B cell (primary cell): Measurements from ENCODE around the gene TFDP1. TPM values are rescaled to one million over a fixed set of nuclear protein-coding genes. Genes with fewer than 3 reads are reported as not detected.

ENCODE experiments used
- ATAC-seq: fragments of 200-7000 bp; cut with Tn5 transposase; one replicate; pipeline ENCODE4 v1.10.0; 2021; ENCODE audit warnings: low read depth, mild to moderate bottlenecking, moderate number of reproducible peaks, moderate library complexity
- CTCF ChIA-PET: fragments of 350-600 bp; sonication (Branson Sonifier 250); formaldehyde crosslinking; loops from one replicate; lab custom pipeline; 2021; ENCODE audit warnings: antibody characterized with exemption, inconsistent platforms; lab: Charles Lee
- POLR2A ChIA-PET: fragments of 350-600 bp; sonication (Branson Sonifier 250); formaldehyde crosslinking; loops from one replicate; lab custom pipeline; 2021; ENCODE audit warnings: antibody characterized with exemption; lab: Charles Lee
- DNase-seq: peaks from one replicate; pipeline ENCODE4 v3.0.0; 2013
- H2AFZ ChIP-seq: 2 replicates; pipeline ENCODE4 v1.6.1; 2012; ENCODE audit warnings: mild to moderate bottlenecking, low read depth, low read length; ENCODE audit not compliant: insufficient read depth, poor library complexity, severe bottlenecking
- H3K27ac ChIP-seq, 2 donors: 1 replicate in 1 of 2; 2 replicates in 1 of 2; pipeline ENCODE4 v1.5.1; 2012 to 2013; ENCODE audit warnings: low read length in 2 of 2, mild to moderate bottlenecking in 2 of 2, moderate library complexity in 1 of 2
- H3K27me3 ChIP-seq, 4 experiments: fragments of 200-600 bp in 1 of 4; sonication (generic) in 1 of 4; replicated peaks in 1 of 4; 1 replicate in 2 of 4; 2 replicates in 2 of 4; pipeline versions ENCODE4 v1.6.1 to v1.7.0; 2013 to 2016; ENCODE audit warnings: low read length in 3 of 4, mild to moderate bottlenecking in 2 of 4, mixed read lengths in 1 of 4, moderate library complexity in 1 of 4; ENCODE audit not compliant: insufficient read depth in 4 of 4, control insufficient read depth in 3 of 4; ENCODE audit errors: control extremely low read depth in 1 of 4
- H3K36me3 ChIP-seq, 2 experiments: replicated peaks in 1 of 2; 1 replicate in 1 of 2; 2 replicates in 1 of 2; pipeline versions ENCODE4 v1.6.1 to v1.7.1; 2013; ENCODE audit warnings: low read length in 1 of 2; ENCODE audit not compliant: insufficient read depth in 2 of 2, control insufficient read depth in 1 of 2; ENCODE audit errors: control extremely low read depth in 1 of 2, extremely low read depth in 1 of 2
- H3K4me1 ChIP-seq, 2 donors: fragments of 200-600 bp in 1 of 2; sonication (generic) in 1 of 2; 1 replicate in 1 of 2; 2 replicates in 1 of 2; pipeline versions ENCODE4 v1.5.1 to v1.6.1; 2013 to 2017; ENCODE audit warnings: low read length in 2 of 2; ENCODE audit not compliant: control insufficient read depth in 2 of 2, insufficient read depth in 2 of 2
- H3K4me2 ChIP-seq: replicated peaks from 2 replicates; pipeline ENCODE3; 2012; ENCODE audit warnings: mild to moderate bottlenecking, low read depth, low read length; ENCODE audit not compliant: poor library complexity, severe bottlenecking
- H3K4me3 ChIP-seq, 5 experiments: fragments of 200-600 bp in 1 of 5; sonication (generic) in 1 of 5; 1 replicate in 3 of 5; 2 replicates in 2 of 5; pipeline versions ENCODE4 v1.5.1 to v1.7.0; 2011 to 2016; ENCODE audit warnings: low read length in 4 of 5, mild to moderate bottlenecking in 4 of 5, low read depth in 2 of 5, control low read depth in 1 of 5, moderate library complexity in 1 of 5; ENCODE audit not compliant: insufficient read depth in 1 of 5; ENCODE audit errors: control extremely low read depth in 1 of 5, extremely low read depth in 1 of 5
- H3K79me2 ChIP-seq: fragments of 200-600 bp; sonication (generic); one replicate; pipeline ENCODE4 v1.6.0; 2016; ENCODE audit warnings: low read length; ENCODE audit not compliant: control insufficient read depth, insufficient read depth
- H3K9ac ChIP-seq: fragments of 200-600 bp; sonication (generic); 2 replicates; pipeline ENCODE4 v1.6.1; 2017; ENCODE audit warnings: mild to moderate bottlenecking, low read length, moderate library complexity
- H3K9me3 ChIP-seq, 3 donors: one replicate each; pipeline versions ENCODE4 v1.6.1 to v1.7.1; 2013; ENCODE audit warnings: low read length in 2 of 3; ENCODE audit not compliant: control insufficient read depth in 2 of 3, insufficient read depth in 1 of 3; ENCODE audit errors: control extremely low read depth in 1 of 3
- H4K20me1 ChIP-seq: 2 replicates; pipeline ENCODE4 v1.6.0; 2012; ENCODE audit warnings: mild to moderate bottlenecking, low read length; ENCODE audit not compliant: insufficient read depth, control insufficient read depth, poor library complexity, severe bottlenecking
- H3K27ac Mint-ChIP-seq: one replicate; pipeline ENCODE4 v1.8.0; 2021; ENCODE audit warnings: mixed read lengths
- H3K27me3 Mint-ChIP-seq: one replicate; pipeline ENCODE4 v1.8.0; 2021; ENCODE audit warnings: mixed read lengths
- H3K4me1 Mint-ChIP-seq: one replicate; pipeline ENCODE4 v1.8.0; 2021; ENCODE audit warnings: mixed read lengths
- H3K4me3 Mint-ChIP-seq: one replicate; pipeline ENCODE4 v1.8.0; 2021; ENCODE audit warnings: mixed read lengths
- H3K9me3 Mint-ChIP-seq: one replicate; pipeline ENCODE4 v1.8.0; 2022; ENCODE audit warnings: mixed read lengths; ENCODE audit not compliant: insufficient read depth
- CTCF ChIP-seq: fragments of 200-600 bp; IDR thresholded peaks from one replicate; pipeline ENCODE4 v1.8.0; 2022; ENCODE audit warnings: antibody characterized with exemption, mild to moderate bottlenecking
- EZH2 ChIP-seq: IDR thresholded peaks from 2 replicates; pipeline ENCODE4 v1.6.1; 2012; ENCODE audit warnings: borderline replicate concordance, low read depth, mild to moderate bottlenecking, moderate library complexity, low read length; ENCODE audit not compliant: insufficient read depth, poor library complexity, severe bottlenecking
- WGBS: methylation state at CpG from one replicate; pipeline ENCODE4 v1.1.5; 2013; ENCODE audit warnings: missing lambda C conversion rate; ENCODE audit not compliant: insufficient coverage; 5-methylcytosine and 5-hydroxymethylcytosine counted together
- intact Hi-C: fragments of 100-400 bp; cut with micrococcal nuclease; formaldehyde crosslinking; loops from one replicate; pipeline ENCODE4 v1.10.0; 2022
- polyA plus RNA-seq: library from polyadenylated mRNA; depleted of rRNA; stranded (reverse); fragments of >200 nt; gene quantifications from 2 replicates; pipeline ENCODE4 v1.2.3, GENCODE V29; 2012
- total RNA-seq, 2 donors: library from RNA; stranded (reverse); fragments of 120-200 nt in 1 of 2; gene quantifications; 1 replicate in 1 of 2; 2 replicates in 1 of 2; pipeline versions ENCODE4 v1.2.3 to v1.2.4, GENCODE V29; 2013 to 2022

Gene TFDP1
- total and polyA plus RNA-seq, 2 donors (not counting 1 experiment from before 2014, with no cell fraction given), result 19.1 to 31.1 TPM

- H3K4me3 ChIP-seq, result no peak overlapping the region
- H3K4me1 ChIP-seq, result no peaks in the 10 kb centered on the region
- H3K4me2 ChIP-seq, result no peak overlapping the region
- WGBS, result 91% methylated on average over 35 of the region's 39 CpGs
- CTCF ChIA-PET, result no interaction called here
- intact Hi-C loops, result no loop called here
- Mint-ChIP-seq H3K4me3 (no peak overlapping the region), H3K9me3 (no peaks in the 10 kb centered on the region), H3K27ac (no peak overlapping the region), H3K4me1 (no peaks in the 10 kb centered on the region), H3K27me3 (no peaks in the 10 kb centered on the region)
- H3K27ac ChIP-seq, result no peak overlapping the region
- H4K20me1 ChIP-seq, result no peaks in the 10 kb centered on the region
- no peak overlapping the region for H3K9ac ChIP-seq
- H3K36me3 ChIP-seq, result no peaks in the 10 kb centered on the region
- H3K9me3 ChIP-seq, result peaks cover 0 to 2% (median 0%) of the 10 kb centered on the region in 3 donors
- POLR2A ChIA-PET, result no interaction called here
- H3K79me2 ChIP-seq, result no peaks in the 10 kb centered on the region
- ATAC-seq, result no peak
- no peak overlapping the region for H2AFZ ChIP-seq
- H3K27me3 ChIP-seq, result no peaks in the 10 kb centered on the region
- no peak for TF ChIP-seq EZH2
- TF ChIP-seq CTCF, result no peak
- no peak for DNase-seq
Measured at GRCh38 chr13:113654591-113655345, 70.2 kb downstream of the TFDP1 start.

- Histone ChIP-seq H3K4me3 (no peak overlapping the region), H3K9ac (no peak overlapping the region), H3K27ac (no peak overlapping the region), H3K79me2 (no peaks in the 10 kb centered on the region), H3K36me3 (no peaks in the 10 kb centered on the region), H3K9me3 (peaks cover 0 to 8% (median 0%) of the 10 kb centered on the region in 3 donors), H2AFZ (no peak overlapping the region), H3K4me2 (no peak overlapping the region), H3K27me3 (no peaks in the 10 kb centered on the region), H3K4me1 (no peaks in the 10 kb centered on the region), H4K20me1 (no peaks in the 10 kb centered on the region)
- CTCF ChIA-PET, result no interaction called here
- Mint-ChIP-seq H3K4me1 (no peaks in the 10 kb centered on the region), H3K4me3 (no peak overlapping the region), H3K27me3 (no peaks in the 10 kb centered on the region), H3K9me3 (no peaks in the 10 kb centered on the region), H3K27ac (no peak overlapping the region)
- TF ChIP-seq CTCF (no peak), EZH2 (no peak)
- intact Hi-C loops, result no loop called here
- POLR2A ChIA-PET, result no interaction called here
- 92% methylated on average over 15 of the region's 15 CpGs for WGBS
- DNase-seq (no peak), ATAC-seq (no peak)
Measured at GRCh38 chr13:113655346-113656002, 70.9 kb downstream of the TFDP1 start.
